SK-N-SH treated with all-trans-retinoic acid at 6 μM for 48 hours (cell line): Measurements from ENCODE around the gene HS3ST3B1.

ENCODE experiments used
- POU6F1 ChIP-seq: fragments of 250-450 bp; sonication (Bioruptor Pico); IDR thresholded peaks from 2 replicates; pipeline ENCODE4 v1.8.0; 2021; ENCODE audit warnings: low read depth, mild to moderate bottlenecking, moderate library complexity, borderline replicate concordance
- RARB ChIP-seq: fragments of 250-450 bp; sonication (Bioruptor Pico); IDR thresholded peaks from 2 replicates; pipeline ENCODE4 v1.8.0; 2021; ENCODE audit warnings: mild to moderate bottlenecking, moderate library complexity
- TCF4 ChIP-seq: fragments of 250-450 bp; sonication (Bioruptor Pico); IDR thresholded peaks from 2 replicates; pipeline ENCODE4 v1.8.0; 2021; ENCODE audit warnings: mild to moderate bottlenecking, moderate library complexity, borderline replicate concordance
- ZFP30 ChIP-seq: fragments of 450-650 bp; formaldehyde crosslinking; IDR thresholded peaks from 2 replicates; pipeline ENCODE4 v1.5.0; 2022; ENCODE audit warnings: mild to moderate bottlenecking, moderate library complexity
- ZNF565 ChIP-seq: fragments of 450-650 bp; formaldehyde crosslinking; conservative IDR thresholded peaks from 2 replicates; pipeline ENCODE4 v1.5.0; 2020; ENCODE audit warnings: low read depth, mild to moderate bottlenecking, moderate library complexity
- TF ChIP-seq, protein P1 (sequence below): fragments of 250-450 bp; sonication (Bioruptor Pico); IDR thresholded peaks from 2 replicates; pipeline ENCODE4 v1.8.0; 2020; ENCODE audit warnings: mild to moderate bottlenecking, moderate library complexity, borderline replicate concordance
- TF ChIP-seq, protein P2 (sequence below): fragments of 250-450 bp; sonication (Bioruptor Pico); IDR thresholded peaks from 2 replicates; pipeline ENCODE4 v1.5.0; 2020; ENCODE audit warnings: mild to moderate bottlenecking, moderate library complexity

GRCh38 chr17:14312522-14312921 lies 11.6 kb downstream of the HS3ST3B1 start:
- TF ChIP-seq ZFP30 (no peak), TCF4 (no peak), ZNF565 (CRISPR knock-in tag) (no peak), POU6F1 (no peak), RARB (no peak)
- TF ChIP-seq, protein P1, sequence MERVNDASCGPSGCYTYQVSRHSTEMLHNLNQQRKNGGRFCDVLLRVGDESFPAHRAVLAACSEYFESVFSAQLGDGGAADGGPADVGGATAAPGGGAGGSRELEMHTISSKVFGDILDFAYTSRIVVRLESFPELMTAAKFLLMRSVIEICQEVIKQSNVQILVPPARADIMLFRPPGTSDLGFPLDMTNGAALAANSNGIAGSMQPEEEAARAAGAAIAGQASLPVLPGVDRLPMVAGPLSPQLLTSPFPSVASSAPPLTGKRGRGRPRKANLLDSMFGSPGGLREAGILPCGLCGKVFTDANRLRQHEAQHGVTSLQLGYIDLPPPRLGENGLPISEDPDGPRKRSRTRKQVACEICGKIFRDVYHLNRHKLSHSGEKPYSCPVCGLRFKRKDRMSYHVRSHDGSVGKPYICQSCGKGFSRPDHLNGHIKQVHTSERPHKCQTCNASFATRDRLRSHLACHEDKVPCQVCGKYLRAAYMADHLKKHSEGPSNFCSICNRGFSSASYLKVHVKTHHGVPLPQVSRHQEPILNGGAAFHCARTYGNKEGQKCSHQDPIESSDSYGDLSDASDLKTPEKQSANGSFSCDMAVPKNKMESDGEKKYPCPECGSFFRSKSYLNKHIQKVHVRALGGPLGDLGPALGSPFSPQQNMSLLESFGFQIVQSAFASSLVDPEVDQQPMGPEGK = no peak
- TF ChIP-seq, protein P2, sequence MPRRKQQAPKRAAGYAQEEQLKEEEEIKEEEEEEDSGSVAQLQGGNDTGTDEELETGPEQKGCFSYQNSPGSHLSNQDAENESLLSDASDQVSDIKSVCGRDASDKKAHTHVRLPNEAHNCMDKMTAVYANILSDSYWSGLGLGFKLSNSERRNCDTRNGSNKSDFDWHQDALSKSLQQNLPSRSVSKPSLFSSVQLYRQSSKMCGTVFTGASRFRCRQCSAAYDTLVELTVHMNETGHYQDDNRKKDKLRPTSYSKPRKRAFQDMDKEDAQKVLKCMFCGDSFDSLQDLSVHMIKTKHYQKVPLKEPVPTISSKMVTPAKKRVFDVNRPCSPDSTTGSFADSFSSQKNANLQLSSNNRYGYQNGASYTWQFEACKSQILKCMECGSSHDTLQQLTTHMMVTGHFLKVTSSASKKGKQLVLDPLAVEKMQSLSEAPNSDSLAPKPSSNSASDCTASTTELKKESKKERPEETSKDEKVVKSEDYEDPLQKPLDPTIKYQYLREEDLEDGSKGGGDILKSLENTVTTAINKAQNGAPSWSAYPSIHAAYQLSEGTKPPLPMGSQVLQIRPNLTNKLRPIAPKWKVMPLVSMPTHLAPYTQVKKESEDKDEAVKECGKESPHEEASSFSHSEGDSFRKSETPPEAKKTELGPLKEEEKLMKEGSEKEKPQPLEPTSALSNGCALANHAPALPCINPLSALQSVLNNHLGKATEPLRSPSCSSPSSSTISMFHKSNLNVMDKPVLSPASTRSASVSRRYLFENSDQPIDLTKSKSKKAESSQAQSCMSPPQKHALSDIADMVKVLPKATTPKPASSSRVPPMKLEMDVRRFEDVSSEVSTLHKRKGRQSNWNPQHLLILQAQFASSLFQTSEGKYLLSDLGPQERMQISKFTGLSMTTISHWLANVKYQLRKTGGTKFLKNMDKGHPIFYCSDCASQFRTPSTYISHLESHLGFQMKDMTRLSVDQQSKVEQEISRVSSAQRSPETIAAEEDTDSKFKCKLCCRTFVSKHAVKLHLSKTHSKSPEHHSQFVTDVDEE (CRISPR knock-in tag) = no peak
